GM23338 (cell line): ENCODE measurements around the gene PIGS. TPM values are rescaled to one million over a fixed set of nuclear protein-coding genes. Genes with fewer than 3 reads are reported as not detected.

Experiments
- ATAC-seq: fragments of 200-7000 bp; cut with Tn5 transposase; 3 replicates; pipeline ENCODE4 v1.9.1; 2020
- DNase-seq: peaks from one replicate; pipeline ENCODE4 v3.0.0-alpha.2; 2015; ENCODE audit warnings: low spot score
- H2AFZ ChIP-seq: fragments of 200-600 bp; sonication (generic); 2 replicates; pipeline ENCODE4 v1.8.0; 2016; ENCODE audit warnings: antibody characterized with exemption, mild to moderate bottlenecking, moderate library complexity
- H3F3A ChIP-seq: fragments of 200-600 bp; sonication (generic); replicated peaks from 2 replicates; pipeline ENCODE4 v1.8.0; 2017; ENCODE audit warnings: antibody characterized with exemption, mixed run types, low read depth
- H3K27ac ChIP-seq: fragments of 200-600 bp; sonication (generic); 2 replicates; pipeline ENCODE4 v1.6.1; 2016; ENCODE audit warnings: low read depth
- H3K27me3 ChIP-seq: fragments of 200-600 bp; sonication (generic); 2 replicates; pipeline ENCODE4 v1.8.0; 2016; ENCODE audit warnings: mild to moderate bottlenecking, mixed run types, moderate library complexity; ENCODE audit not compliant: insufficient read depth
- H3K36me3 ChIP-seq: fragments of 200-600 bp; sonication (generic); 2 replicates; pipeline ENCODE4 v1.8.0; 2016; ENCODE audit warnings: mild to moderate bottlenecking; ENCODE audit not compliant: insufficient read depth
- H3K4me1 ChIP-seq: fragments of 200-600 bp; sonication (generic); 2 replicates; pipeline ENCODE4 v1.8.0; 2016; ENCODE audit warnings: mild to moderate bottlenecking, moderate library complexity; ENCODE audit not compliant: insufficient read depth
- H3K4me2 ChIP-seq: fragments of 200-600 bp; sonication (generic); 2 replicates; pipeline ENCODE4 v1.7.1; 2017; ENCODE audit warnings: mixed run types
- H3K4me3 ChIP-seq: fragments of 200-600 bp; sonication (generic); 2 replicates; pipeline ENCODE4 v1.6.1; 2016; ENCODE audit warnings: mixed run types
- H3K79me2 ChIP-seq: fragments of 200-600 bp; sonication (generic); replicated peaks from 2 replicates; pipeline ENCODE4 v1.8.0; 2017; ENCODE audit warnings: mild to moderate bottlenecking; ENCODE audit not compliant: insufficient read depth
- H3K9me2 ChIP-seq: fragments of 200-600 bp; sonication (generic); 2 replicates; pipeline ENCODE4 v1.8.0; 2017; ENCODE audit not compliant: insufficient read depth
- H4K20me1 ChIP-seq: fragments of 200-600 bp; sonication (generic); replicated peaks from 2 replicates; pipeline ENCODE4 v1.8.0; 2017; ENCODE audit warnings: mild to moderate bottlenecking; ENCODE audit not compliant: insufficient read depth
- H3K27ac Mint-ChIP-seq: 2 replicates; pipeline ENCODE4 v1.8.0; 2020; ENCODE audit warnings: inconsistent platforms, mild to moderate bottlenecking, moderate library complexity, mixed read lengths
- H3K27me3 Mint-ChIP-seq: 3 replicates; pipeline ENCODE4 v1.8.0; 2022; ENCODE audit warnings: low read depth, mild to moderate bottlenecking, moderate library complexity, mixed read lengths, inconsistent platforms; ENCODE audit not compliant: insufficient read depth, poor library complexity
- H3K36me3 Mint-ChIP-seq: 3 replicates; pipeline ENCODE4 v1.8.0; 2021; ENCODE audit warnings: low read depth, mild to moderate bottlenecking, inconsistent platforms, moderate library complexity, mixed read lengths
- H3K4me1 Mint-ChIP-seq: 3 replicates; pipeline ENCODE4 v1.8.0; 2020; ENCODE audit warnings: mild to moderate bottlenecking, inconsistent platforms, mixed read lengths
- H3K4me3 Mint-ChIP-seq: 3 replicates; pipeline ENCODE4 v1.8.0; 2021; ENCODE audit warnings: moderate library complexity, mild to moderate bottlenecking, inconsistent platforms, mixed read lengths
- H3K9me3 Mint-ChIP-seq: 3 replicates; pipeline ENCODE4 v1.8.0; 2020; ENCODE audit warnings: moderate library complexity, mild to moderate bottlenecking, inconsistent platforms, mixed read lengths
- CREB1 ChIP-seq: fragments of 250-450 bp; sonication (Bioruptor Pico); IDR thresholded peaks from 2 replicates; pipeline ENCODE4 v1.5.0; 2020; ENCODE audit warnings: low read depth, mild to moderate bottlenecking, moderate library complexity
- CTCF ChIP-seq, 2 experiments: fragments of 200-600 bp in 1 of 2; sonication (generic) in 1 of 2; conservative IDR thresholded peaks; 2 replicates each; pipeline versions ENCODE4 v1.5.1 to v1.6.1; 2016 to 2017; ENCODE audit warnings: antibody characterized with exemption in 2 of 2, low read depth in 2 of 2, mild to moderate bottlenecking in 2 of 2, moderate library complexity in 1 of 2
- ETS1 ChIP-seq: IDR thresholded peaks from 2 replicates; pipeline ENCODE4 v1.6.1; 2016; ENCODE audit warnings: antibody characterized with exemption
- EZH2 ChIP-seq: fragments of 200-600 bp; sonication (generic); IDR thresholded peaks from one replicate; pipeline ENCODE4 v1.8.0; 2017; ENCODE audit warnings: antibody characterized with exemption, mild to moderate bottlenecking, low read depth; ENCODE audit not compliant: unreplicated experiment
- EZH2phosphoT487 ChIP-seq: fragments of 200-600 bp; sonication (generic); IDR thresholded peaks from one replicate; pipeline ENCODE4 v1.8.1; 2018; ENCODE audit warnings: antibody characterized with exemption; ENCODE audit not compliant: unreplicated experiment
- JUNB ChIP-seq: IDR thresholded peaks from one replicate; pipeline ENCODE4 v1.6.1; 2016; ENCODE audit warnings: antibody characterized with exemption; ENCODE audit not compliant: unreplicated experiment
- NANOG ChIP-seq: IDR thresholded peaks from 2 replicates; pipeline ENCODE4 v1.6.1; 2016; ENCODE audit warnings: antibody characterized with exemption, borderline replicate concordance
- POLR2AphosphoS5 ChIP-seq: IDR thresholded peaks from 2 replicates; pipeline ENCODE4 v1.6.1; 2016; ENCODE audit warnings: antibody characterized with exemption, low read depth
- REST ChIP-seq: IDR thresholded peaks from one replicate; pipeline ENCODE4 v1.6.1; 2018; ENCODE audit warnings: antibody characterized with exemption; ENCODE audit not compliant: unreplicated experiment
- STAT1 ChIP-seq: IDR thresholded peaks from one replicate; pipeline ENCODE4 v1.6.1; 2016; ENCODE audit warnings: antibody characterized with exemption; ENCODE audit not compliant: unreplicated experiment
- ZNF114 ChIP-seq: fragments of 250-450 bp; sonication (Bioruptor Pico); IDR thresholded peaks from 2 replicates; pipeline ENCODE4 v1.5.0; 2020; ENCODE audit warnings: mild to moderate bottlenecking, moderate library complexity
- ZNF331 ChIP-seq: fragments of 250-450 bp; sonication (Bioruptor Pico); IDR thresholded peaks from 2 replicates; pipeline ENCODE4 v1.5.0; 2020; ENCODE audit warnings: low read depth, mild to moderate bottlenecking, moderate library complexity
- ZNF462 ChIP-seq: fragments of 250-450 bp; sonication (Bioruptor Pico); IDR thresholded peaks from 2 replicates; pipeline ENCODE4 v1.5.0; 2020; ENCODE audit warnings: mild to moderate bottlenecking, moderate library complexity
- polyA plus RNA-seq: library from polyadenylated mRNA; unstranded; fragments of >200 nt; fragmentation: Nextera tagmentation; extraction: Ambion mirVana; gene quantifications from 2 replicates; pipeline ENCODE4 v1.2.1, GENCODE V29; 2016
- total RNA-seq: library from RNA; depleted of rRNA; stranded (reverse); fragments of >200 nt; shearing (Covaris generic); gene quantifications from 2 replicates; pipeline ENCODE4 v1.2.3, GENCODE V29; 2014

Gene PIGS
- total and polyA plus RNA-seq, 2 experiments from 2014 or later: 16.4 to 53.2 TPM

GRCh38 chr17:28513476-28513875, 57.8 kb downstream of the PIGS start:
- Histone ChIP-seq H4K20me1 (no peaks in the 10 kb centered on the region), H3K9me2 (no peaks in the 10 kb centered on the region), H3K27ac (no peak overlapping the region), H3F3A (no peaks in the 10 kb centered on the region), H3K79me2 (no peaks in the 10 kb centered on the region), H2AFZ (no peak overlapping the region), H3K4me3 (no peak overlapping the region), H3K27me3 (0 out of 2 replicates have a peak, but pooled peaks cover under 1% of the 10 kb centered on the region), H3K4me1 (0 out of 2 replicates have a peak, but pooled peaks cover 1% of the 10 kb centered on the region), H3K4me2 (no peak overlapping the region), H3K36me3 (no peaks in the 10 kb centered on the region)
- no peak for ATAC-seq
- Mint-ChIP-seq H3K27me3 (peaks cover 10% of the 10 kb centered on the region), H3K9me3 (peaks cover 9% of the 10 kb centered on the region), H3K4me1 (peaks cover 6% of the 10 kb centered on the region), H3K36me3 (no peaks in the 10 kb centered on the region), H3K4me3 (no peak overlapping the region), H3K27ac (no peak overlapping the region)
- DNase-seq: no peak
- no peak for TF ChIP-seq JUNB
- no peak for TF ChIP-seq EZH2phosphoT487
- no peak for TF ChIP-seq CTCF (conservative IDR thresholded peaks at IDR 0.05; ENCODE audit: low read depth in 2 of 2)
- no peak for TF ChIP-seq POLR2AphosphoS5
- no peak for TF ChIP-seq REST
- no peak for TF ChIP-seq ZNF114 (CRISPR knock-in tag)
- no peak for TF ChIP-seq ZNF331 (CRISPR knock-in tag)
- no peak for TF ChIP-seq ZNF462 (CRISPR knock-in tag)
- no peak for TF ChIP-seq EZH2
- no peak for TF ChIP-seq ETS1
- no peak for TF ChIP-seq STAT1
- TF ChIP-seq CREB1 (CRISPR knock-in tag): no peak
- no peak for TF ChIP-seq NANOG
